OCI-LY3 (cell line): Measurements from ENCODE around the gene AMBRA1.

Source experiments
- H2AFZ ChIP-seq: fragments of 200-600, 300-600 bp; shearing (Covaris generic); 2 replicates; pipeline ENCODE4 v1.6.0; 2014; ENCODE audit warnings: antibody characterized with exemption, low read depth, low read length
- H3K27ac ChIP-seq: fragments of 200-600, 300-600 bp; sonication (generic); 2 replicates; pipeline ENCODE4 v1.5.1; 2014; ENCODE audit warnings: mild to moderate bottlenecking, low read length, moderate library complexity, mixed read lengths
- H3K27me3 ChIP-seq: fragments of 200-600, 300-600 bp; sonication (generic); 2 replicates; pipeline ENCODE4 v1.6.1; 2014; ENCODE audit warnings: low read depth, low read length, mixed read lengths
- H3K36me3 ChIP-seq: fragments of 200-600, 300-600 bp; sonication (generic); replicated peaks from 2 replicates; pipeline ENCODE3; 2014; ENCODE audit warnings: low read depth, low read length, mixed read lengths
- H3K4me1 ChIP-seq: fragments of 300-600, 200-600 bp; sonication (generic); 2 replicates; pipeline ENCODE4 v1.6.1; 2014; ENCODE audit warnings: low read length, mixed read lengths
- H3K4me2 ChIP-seq: fragments of 200-600, 300-600 bp; sonication (generic); 2 replicates; pipeline ENCODE4 v1.6.1; 2014; ENCODE audit warnings: low read length, mixed read lengths
- H3K4me3 ChIP-seq: fragments of 300-600, 200-600 bp; sonication (generic); 2 replicates; pipeline ENCODE4 v1.5.1; 2014; ENCODE audit warnings: antibody characterized with exemption, mild to moderate bottlenecking, low read length, moderate library complexity
- H3K79me2 ChIP-seq: fragments of 300-600, 200-600 bp; shearing (Covaris generic); 2 replicates; pipeline ENCODE4 v1.6.1; 2014; ENCODE audit warnings: mild to moderate bottlenecking, low read length, mixed read lengths
- H3K9ac ChIP-seq: fragments of 300-600, 200-600 bp; shearing (Covaris generic); 2 replicates; pipeline ENCODE4 v1.6.0; 2014; ENCODE audit warnings: mild to moderate bottlenecking, low read length, moderate library complexity
- H3K9me3 ChIP-seq: fragments of 200-600, 300-600 bp; shearing (Covaris generic); 2 replicates; pipeline ENCODE4 v1.6.1; 2014; ENCODE audit warnings: low read length, mixed read lengths; ENCODE audit not compliant: insufficient read depth
- H4K20me1 ChIP-seq: fragments of 200-600, 300-600 bp; sonication (generic); 2 replicates; pipeline ENCODE4 v1.6.1; 2016; ENCODE audit warnings: low read length, mixed read lengths; ENCODE audit not compliant: insufficient read depth
- CTCF ChIP-seq: fragments of 200-600, 300-600 bp; sonication (generic); IDR thresholded peaks from 2 replicates; pipeline ENCODE4 v1.5.1; 2014; ENCODE audit warnings: antibody characterized with exemption, low read length, low read depth
- EZH2phosphoT487 ChIP-seq: fragments of 200-600 bp; shearing (Covaris generic); IDR thresholded peaks from 2 replicates; pipeline ENCODE4 v1.6.1; 2018; ENCODE audit warnings: antibody characterized with exemption, mixed run types, low read depth

The AMBRA1 gene

DNA sequence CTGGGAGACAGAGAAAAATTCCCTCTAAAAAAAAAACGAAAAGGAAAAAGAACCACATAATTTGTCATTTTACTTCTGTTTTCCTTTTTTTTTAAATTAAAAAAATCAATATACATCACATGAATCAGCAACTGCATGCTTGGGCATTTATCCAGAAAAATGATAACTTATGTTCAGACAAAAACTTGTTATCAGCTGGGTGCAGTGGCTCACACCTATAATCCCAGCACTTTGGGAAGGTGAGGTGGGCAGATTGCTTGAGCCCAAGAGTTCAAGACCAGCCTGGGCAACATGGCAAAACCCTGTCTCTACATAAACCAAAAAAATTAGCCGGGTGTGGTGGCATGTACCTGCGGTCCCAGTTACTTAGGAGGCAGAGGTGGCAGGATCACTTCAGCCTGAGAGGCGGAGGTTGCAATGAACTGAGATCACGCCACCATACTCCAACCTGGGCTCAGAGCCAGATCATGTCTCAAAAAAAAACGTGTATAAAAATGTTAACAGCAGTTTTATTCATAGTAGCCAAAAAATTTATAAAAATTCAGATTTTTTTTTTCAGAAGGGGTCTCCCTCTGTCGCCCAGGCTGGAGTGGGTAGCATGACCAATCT is 28.5 kb downstream of the AMBRA1 start:
- H3K79me2 ChIP-seq = peaks cover 79% of the 10 kb centered on the region
- H3K4me2 ChIP-seq = no peak overlapping the region
- H3K27ac ChIP-seq = no peak overlapping the region
- H3K4me1 ChIP-seq = peaks cover 15% of the 10 kb centered on the region
- H2AFZ ChIP-seq = no peak overlapping the region
- no peaks in the 10 kb centered on the region for H3K27me3 ChIP-seq
- peaks cover 9% of the 10 kb centered on the region for H4K20me1 ChIP-seq
- no peak overlapping the region for H3K9ac ChIP-seq
- TF ChIP-seq CTCF = no peak
- no peak for TF ChIP-seq EZH2phosphoT487
- H3K4me3 ChIP-seq = no peak overlapping the region
- no peaks in the 10 kb centered on the region for H3K9me3 ChIP-seq
- H3K36me3 ChIP-seq = no peaks in the 10 kb centered on the region

DNA sequence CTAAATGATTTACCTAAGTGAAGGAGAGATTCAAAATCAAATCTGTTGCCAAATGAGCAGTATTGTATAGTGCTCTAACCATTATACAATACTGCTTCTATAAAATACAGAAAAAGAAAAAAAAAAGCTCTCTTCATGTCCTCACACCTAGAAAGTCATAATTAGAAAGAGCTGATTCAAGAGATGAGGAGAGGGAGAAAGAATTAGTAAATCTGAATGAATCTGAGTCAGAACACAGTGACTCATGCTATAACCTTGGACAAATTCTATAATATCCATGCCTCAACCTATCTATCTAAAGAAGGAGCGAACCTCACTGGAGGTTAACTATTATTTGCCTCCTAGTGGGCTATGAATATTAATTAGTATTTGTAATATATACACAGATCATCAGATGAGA is 29.4 kb downstream of the AMBRA1 start:
- peaks cover 8% of the 10 kb centered on the region for H4K20me1 ChIP-seq
- H3K27ac ChIP-seq = no peak overlapping the region
- H3K36me3 ChIP-seq = no peaks in the 10 kb centered on the region
- peaks cover 21% of the 10 kb centered on the region for H3K4me1 ChIP-seq
- H3K27me3 ChIP-seq = no peaks in the 10 kb centered on the region
- H3K4me2 ChIP-seq = no peak overlapping the region
- TF ChIP-seq EZH2phosphoT487 (no peak), CTCF (no peak)
- H3K9me3 ChIP-seq = no peaks in the 10 kb centered on the region
- H3K79me2 ChIP-seq = peaks cover 79% of the 10 kb centered on the region
- no peak overlapping the region for H3K4me3 ChIP-seq
- H3K9ac ChIP-seq = no peak overlapping the region
- H2AFZ ChIP-seq = no peak overlapping the region

DNA sequence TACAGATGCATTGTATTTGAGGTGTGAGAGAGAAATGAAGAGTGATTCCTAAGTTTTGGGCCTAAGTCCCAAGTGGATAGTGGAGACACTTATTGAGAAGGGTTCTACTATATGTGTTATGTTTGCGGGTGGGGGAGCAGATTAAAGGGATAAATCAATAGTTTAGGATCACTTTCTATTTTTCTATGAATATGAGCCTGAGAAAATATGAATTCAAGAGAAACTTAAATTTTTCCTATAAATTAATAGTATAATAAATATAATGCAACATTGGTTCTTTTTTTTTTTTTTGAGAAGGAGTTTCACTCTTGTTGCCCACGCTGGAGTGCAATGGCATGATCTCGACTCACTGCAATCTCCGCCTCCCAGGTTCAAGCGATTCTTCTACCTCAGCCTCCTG is 31.3 kb downstream of the AMBRA1 start:
- Histone ChIP-seq H3K27ac (no peak overlapping the region), H2AFZ (no peak overlapping the region), H3K4me1 (peaks cover 21% of the 10 kb centered on the region), H3K9me3 (no peaks in the 10 kb centered on the region), H3K36me3 (no peaks in the 10 kb centered on the region), H3K9ac (no peak overlapping the region), H4K20me1 (peaks cover 18% of the 10 kb centered on the region), H3K4me3 (no peak overlapping the region), H3K4me2 (no peak overlapping the region), H3K79me2 (peaks cover 83% of the 10 kb centered on the region), H3K27me3 (no peaks in the 10 kb centered on the region)
- TF ChIP-seq CTCF = no peak
- no peak for TF ChIP-seq EZH2phosphoT487

- peak overlapping the region; percentile 11; the same call in 1 of the 2 replicates for H3K9ac ChIP-seq
- peak overlapping the region; percentile 59 for H3K4me3 ChIP-seq
- H3K4me1 ChIP-seq = peaks cover 21% of the 10 kb centered on the region
- no peaks in the 10 kb centered on the region for H3K27me3 ChIP-seq
- peaks cover 78% of the 10 kb centered on the region for H3K79me2 ChIP-seq
- H3K36me3 ChIP-seq = no peaks in the 10 kb centered on the region
- H3K4me2 ChIP-seq = peak overlapping the region; percentile 67
- H4K20me1 ChIP-seq = peaks cover 23% of the 10 kb centered on the region
- H2AFZ ChIP-seq = no peak overlapping the region
- H3K27ac ChIP-seq = peak overlapping the region; percentile 28
- no peak for TF ChIP-seq EZH2phosphoT487
- no peak for TF ChIP-seq CTCF
- H3K9me3 ChIP-seq = no peaks in the 10 kb centered on the region
These were observed 33.4 kb downstream of the AMBRA1 start for GRCh38 chr11:46560300-46560991.
